HG03442 (cell line): ENCODE data around the gene LRRC56.
A peak's percentile ranks its signal among the peaks of the same experiment; 100 is the strongest.
"Not testable (repeated sequence)": the region's sequence is repeated elsewhere in the genome, so short reads cannot be mapped to it uniquely, and the experiment has no call there.

Experiments used
- ATAC-seq: cut with Tn5 transposase; IDR thresholded peaks from one replicate; pipeline ENCODE4 v1.9.1; 2021; ENCODE audit warnings: mild to moderate bottlenecking, moderate library complexity; ENCODE audit not compliant: unreplicated experiment

LRRC56 gene

GRCh38 chr11:571802-572185 lies 34.5 kb downstream of the LRRC56 start:
- ATAC-seq, result no peak

DNA sequence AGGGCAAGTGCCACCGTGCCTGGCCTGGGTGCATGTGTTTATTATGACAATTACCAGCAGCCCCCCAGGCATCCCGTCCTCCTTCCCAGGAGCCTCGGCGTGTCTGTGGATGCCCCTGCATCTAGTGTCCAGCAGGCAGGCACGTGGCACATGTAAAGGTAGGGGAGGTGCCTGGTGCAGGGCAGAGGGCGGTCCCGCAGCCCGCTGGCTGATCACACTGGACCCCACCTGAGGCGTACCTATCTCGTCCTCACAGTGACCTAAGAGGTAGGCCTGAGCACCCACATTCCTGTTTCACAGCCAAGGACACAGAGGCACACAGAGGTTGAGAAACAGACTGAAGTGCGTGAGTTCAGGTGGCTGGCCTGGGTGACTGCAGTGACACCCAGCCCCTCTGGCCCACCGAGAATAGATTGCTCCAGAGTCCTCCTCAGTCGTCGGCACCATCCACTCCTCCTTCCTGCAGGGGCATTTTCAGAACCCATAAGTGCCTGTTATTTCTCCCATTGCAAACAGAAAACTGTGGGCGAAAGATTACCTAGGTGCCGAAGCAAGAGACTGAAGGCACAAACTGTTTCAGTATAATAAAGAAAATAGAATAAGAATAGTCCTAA lies 35.9 kb downstream of the LRRC56 start:
- no peak for ATAC-seq

- ATAC-seq, result not testable (repeated sequence)
Measured at GRCh38 chr11:574031-574570, 36.8 kb downstream of the LRRC56 start.

GRCh38 chr11:574632-575312 lies 37.4 kb downstream of the LRRC56 start:
- ATAC-seq, result no peak

DNA sequence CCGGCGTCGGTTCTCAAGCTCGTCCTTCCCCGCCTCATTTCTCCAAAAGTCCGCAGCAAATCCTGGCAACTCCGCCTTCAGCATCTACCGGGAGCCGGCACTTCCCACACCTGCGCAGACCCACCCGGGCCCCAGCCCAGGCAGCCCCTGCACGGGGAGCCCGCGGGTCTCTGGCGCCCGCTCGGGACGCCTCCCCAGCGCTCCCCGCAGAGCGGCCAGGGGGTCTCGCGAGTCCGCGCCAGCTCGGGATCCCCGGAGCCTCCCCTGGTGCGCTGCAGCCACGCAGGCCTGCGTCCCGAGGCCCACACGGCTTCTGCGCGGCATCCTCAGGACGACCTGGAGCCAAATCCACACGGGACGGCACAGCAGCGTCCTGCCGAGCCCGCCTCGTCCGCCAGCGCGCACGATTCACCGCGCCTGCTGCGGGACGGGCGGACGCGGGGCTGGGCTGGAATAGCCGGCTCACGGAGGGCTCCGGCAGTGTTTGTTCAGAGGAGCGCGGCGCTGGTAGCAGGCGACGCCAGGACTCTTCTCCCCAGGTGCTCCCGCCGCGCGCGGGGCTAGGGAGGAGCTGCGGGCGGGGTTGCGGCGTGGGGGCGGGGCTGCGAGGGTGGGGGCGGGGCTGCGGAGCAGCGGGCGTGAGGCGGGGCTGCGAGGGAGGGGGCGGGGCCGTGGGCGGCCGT lies 38.1 kb downstream of the LRRC56 start:
- ATAC-seq, result peak; percentile 31

- peak; percentile 77 for ATAC-seq
Measured at GRCh38 chr11:575996-576768, 38.9 kb downstream of the LRRC56 start, which contains the start of gene PHRF1. TSS of gene PHRF1 (plus strand) at chr11:576470. CDS start at chr11:581513, 5,043 bp downstream.

- ATAC-seq, result no peak
Measured at GRCh38 chr11:576811-577610, 39.7 kb downstream of the LRRC56 start.

DNA sequence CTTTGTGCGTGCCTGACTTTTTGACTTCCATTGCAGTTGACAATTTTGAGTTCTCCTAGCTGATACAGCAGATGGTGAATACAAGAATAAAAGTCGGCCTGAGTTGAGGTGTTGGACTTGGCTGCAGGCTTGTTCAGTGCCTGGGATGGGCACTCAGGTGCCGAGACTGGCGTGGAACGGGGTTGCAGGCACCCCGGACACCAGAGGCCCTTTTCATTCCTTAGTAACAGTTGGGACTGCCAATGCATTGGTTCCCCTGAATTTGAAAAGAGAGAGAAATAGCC lies 40.2 kb downstream of the LRRC56 start:
- no peak for ATAC-seq

DNA sequence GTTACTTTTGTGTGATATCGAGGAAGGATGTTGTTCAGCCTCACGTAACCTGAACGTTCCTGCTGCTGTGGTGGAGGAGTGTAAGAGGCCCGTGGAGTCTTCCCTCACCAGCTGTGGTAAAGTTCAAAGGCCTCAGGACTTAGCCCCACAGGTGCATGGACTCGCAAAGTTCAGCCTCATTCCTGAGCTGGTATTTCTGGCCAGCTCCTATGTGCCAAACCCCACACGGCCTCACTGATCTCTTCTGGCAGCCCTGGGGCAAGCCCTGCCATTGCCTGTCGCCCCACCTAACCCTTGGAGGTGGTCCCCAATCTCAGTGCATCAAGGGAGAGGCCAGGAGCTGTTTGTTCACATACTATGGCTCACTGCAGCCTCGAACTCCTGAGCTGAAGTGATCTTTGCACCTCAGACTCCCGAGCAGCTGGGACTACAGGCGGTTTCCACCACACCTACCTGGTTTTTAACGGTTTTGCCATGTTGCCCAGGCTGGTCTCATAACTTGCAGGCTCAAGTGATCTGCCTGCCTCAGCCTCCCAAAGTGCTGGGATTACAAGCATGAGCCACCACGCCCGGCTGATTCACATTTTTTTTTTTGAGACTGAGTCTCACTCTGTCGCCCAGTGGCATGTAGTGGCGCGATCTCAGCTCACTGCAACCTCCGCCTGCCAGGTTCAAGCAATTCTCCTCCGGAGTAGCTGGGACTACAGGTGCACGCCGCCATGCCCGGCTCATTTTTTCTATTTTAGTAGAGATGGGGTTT lies 41.1 kb downstream of the LRRC56 start:
- no peak for ATAC-seq

GRCh38 chr11:579830-580601 lies 42.7 kb downstream of the LRRC56 start:
- ATAC-seq, result no peak

DNA sequence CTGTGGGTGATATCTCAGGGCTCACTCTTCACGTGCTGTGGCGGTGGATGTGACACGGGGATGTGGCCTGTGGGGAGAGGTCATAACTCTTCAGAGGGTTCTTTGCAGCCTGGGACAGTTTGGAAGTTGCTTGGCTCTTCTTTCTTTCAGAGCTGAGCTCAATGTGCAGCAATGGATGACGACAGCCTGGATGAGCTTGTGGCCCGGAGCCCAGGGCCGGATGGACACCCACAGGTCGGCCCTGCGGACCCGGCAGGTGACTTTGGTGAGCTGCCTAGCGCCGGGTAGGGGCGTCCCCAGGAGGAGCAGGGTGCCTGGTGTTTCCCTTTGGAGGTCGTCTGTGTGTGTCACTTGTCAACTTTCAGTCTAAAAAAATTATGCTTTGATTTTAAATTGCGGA lies 44.0 kb downstream of the LRRC56 start:
- ATAC-seq, result no peak

GRCh38 chr11:581752-582151 lies 44.4 kb downstream of the LRRC56 start:
- no peak for ATAC-seq

DNA sequence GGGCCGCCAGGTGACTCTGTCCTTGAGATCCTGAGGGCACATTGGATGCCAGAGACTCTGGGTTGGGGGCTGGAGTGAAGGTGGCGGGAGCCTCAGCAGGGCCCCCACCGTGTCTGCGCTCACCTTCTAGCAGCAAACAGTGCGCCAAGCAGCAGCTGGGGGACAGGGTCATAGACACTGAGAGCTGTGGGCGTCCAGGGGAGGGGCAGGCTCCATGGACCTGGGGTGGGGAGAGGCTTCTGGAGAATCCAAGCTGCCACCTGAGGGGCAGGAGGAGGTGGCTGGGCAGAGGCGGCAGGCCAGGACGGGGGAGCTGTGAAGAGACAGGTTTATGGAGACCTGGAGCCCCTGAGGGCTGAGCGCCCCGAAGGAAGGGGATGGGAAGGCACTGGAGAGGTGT lies 47.0 kb downstream of the LRRC56 start:
- no peak for ATAC-seq

GRCh38 chr11:586376-587316 lies 49.3 kb downstream of the LRRC56 start:
- no peak for ATAC-seq

- no peak for ATAC-seq
Measured at GRCh38 chr11:587546-587945, 50.2 kb downstream of the LRRC56 start.

GRCh38 chr11:587978-588380 lies 50.7 kb downstream of the LRRC56 start:
- ATAC-seq, result no peak

DNA sequence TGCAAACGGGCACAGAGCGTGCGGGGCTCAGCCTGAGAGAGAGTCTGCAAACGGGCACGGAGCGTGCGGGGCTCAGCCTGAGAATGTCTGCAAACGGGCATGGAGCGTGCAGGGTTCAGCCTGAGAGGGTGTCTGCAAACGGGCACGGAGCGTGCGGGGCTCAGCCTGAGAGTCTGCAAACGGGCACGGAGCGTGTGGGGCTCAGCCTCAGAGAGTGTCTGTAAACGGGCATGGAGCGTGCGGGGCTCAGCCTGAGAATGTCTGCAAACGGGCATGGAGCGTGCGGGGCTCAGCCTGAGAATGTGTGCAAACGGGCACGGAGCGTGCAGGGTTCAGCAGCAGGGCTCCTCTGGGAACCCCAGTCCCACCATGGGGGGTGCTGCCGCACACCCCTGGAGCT lies 52.5 kb downstream of the LRRC56 start:
- ATAC-seq, result no peak

DNA sequence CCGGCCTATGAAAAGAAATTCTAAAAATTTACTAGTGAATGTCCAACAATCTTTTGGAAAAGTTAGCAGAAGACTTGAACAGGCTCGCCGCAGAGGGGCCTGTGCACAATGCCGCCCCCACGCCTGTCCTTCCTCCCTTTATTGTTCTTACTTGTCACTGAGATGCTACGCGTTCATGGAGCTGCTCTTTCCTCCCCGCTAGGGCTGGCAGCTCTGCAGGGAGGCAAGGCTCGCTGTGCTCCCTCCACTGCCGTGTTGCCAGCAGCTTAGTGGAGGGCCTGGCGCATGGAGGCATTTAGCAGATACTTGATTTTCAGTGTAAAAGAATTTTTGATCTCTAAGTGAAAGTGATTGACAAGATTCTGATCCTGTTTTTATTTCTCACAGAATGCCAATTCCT lies 53.7 kb downstream of the LRRC56 start:
- ATAC-seq, result no peak
